Ovary (tissue), 9 donors: ENCODE measurements around the gene GAS1. TPM values are rescaled to one million over a fixed set of nuclear protein-coding genes. Genes with fewer than 3 reads are reported as not detected.

ENCODE experiments used
- DNase-seq, 5 donors: peaks; one replicate each; pipeline ENCODE4 v3.0.0-alpha.2; 2019 to 2020
- H3K27ac ChIP-seq, 2 donors: fragments of 200-600 bp; one replicate each; pipeline versions ENCODE4 v1.5.1 to v1.8.0; 2019 to 2022
- H3K27me3 ChIP-seq: fragments of 200-600 bp; one replicate; pipeline ENCODE4 v1.8.0; 2022
- H3K36me3 ChIP-seq: fragments of 200-600 bp; sonication (generic); one replicate; pipeline ENCODE4 v1.5.1; 2019
- H3K4me1 ChIP-seq: one replicate; pipeline ENCODE4 v1.8.1; 2013; ENCODE audit warnings: mild to moderate bottlenecking, moderate library complexity; ENCODE audit not compliant: insufficient read depth
- H3K4me3 ChIP-seq: fragments of 200-600 bp; sonication (generic); one replicate; pipeline ENCODE4 v1.5.1; 2017
- H3K9me3 ChIP-seq, 2 donors: fragments of 200-600 bp in 1 of 2; sonication (generic) in 1 of 2; one replicate each; pipeline versions ENCODE4 v1.5.1 to v1.8.1; 2013 to 2019; ENCODE audit warnings: mild to moderate bottlenecking in 1 of 2, moderate library complexity in 1 of 2
- CTCF ChIP-seq, 3 donors: fragments of 450-650 bp in 2 of 3; fragments of 200-600 bp in 1 of 3; IDR thresholded peaks; one replicate each; pipeline versions ENCODE4 v1.5.1 to v1.8.0; 2016 to 2022; ENCODE audit warnings: antibody characterized with exemption in 3 of 3, mild to moderate bottlenecking in 1 of 3
- EP300 ChIP-seq: sonication (generic); formaldehyde crosslinking; IDR thresholded peaks from one replicate; pipeline ENCODE4 v1.6.1; 2017; ENCODE audit warnings: antibody characterized with exemption
- POLR2A ChIP-seq: fragments of 450-650 bp; IDR thresholded peaks from one replicate; pipeline ENCODE4 v1.6.1; 2017; ENCODE audit warnings: antibody characterized with exemption, mild to moderate bottlenecking, moderate library complexity
- WGBS, 3 donors: extraction: QIAGEN DNeasy Blood & Tissue Kit in 1 of 3; methylation state at CpG; one replicate each; pipeline versions ENCODE4 v1.1.5 to v1.1.7; 2013 to 2017; 5-methylcytosine and 5-hydroxymethylcytosine counted together
- intact Hi-C, 4 donors: fragments of 100-400 bp; cut with DNase I; formaldehyde crosslinking; loops; one replicate each; pipeline versions ENCODE4 v1.11.0 to v1.15.1; 2022 to 2023
- polyA plus RNA-seq, 2 donors: library from polyadenylated mRNA; stranded (reverse); fragments of 200-250 nt in 1 of 2; fragments of 350-450 nt in 1 of 2; fragmentation: Illumina TruSeq in 1 of 2; extraction: RNeasy Lipid Tissue Mini Kit (QIAGEN cat#74804) in 1 of 2; gene quantifications; one replicate each; pipeline ENCODE4 v1.2.3, GENCODE V29; 2013 to 2014
- total RNA-seq, 7 donors: library from RNA; depleted of rRNA in 2 of 7; stranded (reverse); fragments of >200 nt in 2 of 7; fragmentation: NEBNext Ultra II Directional in 3 of 7; extraction: Animal tissue kit (Norgen Biotek cat#: 25700) in 3 of 7; gene quantifications; one replicate each; pipeline versions ENCODE4 v1.1.0 to v1.2.4, GENCODE V29; 2016 to 2023
- donor health status: DM: no; HTN: no; CAD: no; lungs with moderate emphysema.
- donor health status: DM: no; HTN: no; CAD: no.
- donor health status: Bipolar disorder and iron deficiency.
- donor health status: DM: yes; HTN: yes; CAD: no.
- donor health status: DM: no; HTN: no; CAD: no.
- donor health status: DM: yes; HTN: yes; CAD: no.

The GAS1 gene
- total and polyA plus RNA-seq, 9 donors: 30.9 to 251 (median 79.6) TPM

- intact Hi-C loops: no loop called here
- Histone ChIP-seq H3K27ac (no peak overlapping the region), H3K9me3 (no peaks in the 10 kb centered on the region), H3K4me1 (peaks cover 4% of the 10 kb centered on the region), H3K36me3 (no peaks in the 10 kb centered on the region), H3K4me3 (peak overlapping the region; percentile 12), H3K27me3 (no peaks in the 10 kb centered on the region)
- WGBS, 3 donors: 62 to 73% (median 66%) methylated on average over 21 of the region's 21 CpGs
- TF ChIP-seq POLR2A: no peak
- TF ChIP-seq EP300: no peak
- TF ChIP-seq CTCF (IDR thresholded peaks at IDR 0.05): no peak
- DNase-seq: no peak
Measured at GRCh38 chr9:86902586-86902985, 44.7 kb downstream of the GAS1 start.

- no peak overlapping the region for H3K4me3 ChIP-seq
Measured at GRCh38 chr9:86902176-86902575, 45.1 kb downstream of the GAS1 start.

GRCh38 chr9:86901511-86901910 lies 45.8 kb downstream of the GAS1 start:
- no peaks in the 10 kb centered on the region for H3K36me3 ChIP-seq
- peaks cover 4% of the 10 kb centered on the region for H3K4me1 ChIP-seq
- no peak overlapping the region for H3K27ac ChIP-seq
- 88 to 96% (median 91%) methylated on average over 3 of the region's 3 CpGs for WGBS, 3 donors
- no peak overlapping the region for H3K4me3 ChIP-seq
- intact Hi-C loops: no loop called here
- H3K27me3 ChIP-seq: no peaks in the 10 kb centered on the region
- TF ChIP-seq POLR2A: no peak
- no peak for TF ChIP-seq EP300
- TF ChIP-seq CTCF (IDR thresholded peaks at IDR 0.05): no peak
- DNase-seq: no peak
- H3K9me3 ChIP-seq: no peaks in the 10 kb centered on the region

More at GRCh38 chr9:86902176-86902575, 45.1 kb downstream of the GAS1 start:
- Histone ChIP-seq H3K27ac (no peak overlapping the region), H3K27me3 (no peaks in the 10 kb centered on the region), H3K4me1 (peaks cover 4% of the 10 kb centered on the region), H3K9me3 (no peaks in the 10 kb centered on the region), H3K36me3 (no peaks in the 10 kb centered on the region)
- TF ChIP-seq POLR2A (no peak), EP300 (no peak), CTCF (IDR thresholded peaks at IDR 0.05) (no peak)
- WGBS, 3 donors: 75 to 84% (median 79%) methylated on average over 8 of the region's 8 CpGs
- DNase-seq: no peak
- intact Hi-C loops: no loop called here
